ENCODE data around the gene C16orf54.

DNA sequence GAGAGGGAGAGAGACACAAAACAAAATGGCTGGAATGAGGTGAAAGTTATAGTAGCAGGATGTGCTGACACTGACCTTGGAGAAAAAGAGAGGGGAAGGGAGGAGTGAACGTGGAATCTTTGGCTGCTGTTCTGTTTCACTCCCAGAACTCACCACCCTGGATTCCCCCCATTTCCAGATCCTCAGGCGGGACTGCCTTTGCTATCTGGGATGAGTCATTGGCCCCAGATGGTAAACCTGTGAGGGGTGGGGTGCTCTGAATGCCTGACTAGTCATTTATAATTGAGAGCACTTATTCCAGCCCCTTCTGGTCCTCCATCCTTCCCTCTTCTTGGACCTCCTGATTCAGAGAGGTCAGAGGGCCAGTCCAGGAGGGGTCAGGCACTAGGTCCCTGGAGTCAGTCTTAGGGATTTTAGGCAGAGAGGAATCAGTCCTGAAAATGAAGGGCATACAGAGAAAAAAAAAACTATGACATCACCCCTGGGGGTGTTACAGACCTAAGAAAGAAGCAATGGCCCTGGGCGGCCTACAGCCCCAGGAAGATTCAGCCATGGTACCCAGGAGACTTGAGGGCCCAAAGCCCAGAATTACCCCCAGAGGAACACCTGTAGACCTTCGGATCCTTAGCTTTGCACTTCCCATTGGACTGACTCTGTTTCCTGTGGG, 30.1 kb upstream of the C16orf54 start:
- TF ChIP-seq, protein P1, sequence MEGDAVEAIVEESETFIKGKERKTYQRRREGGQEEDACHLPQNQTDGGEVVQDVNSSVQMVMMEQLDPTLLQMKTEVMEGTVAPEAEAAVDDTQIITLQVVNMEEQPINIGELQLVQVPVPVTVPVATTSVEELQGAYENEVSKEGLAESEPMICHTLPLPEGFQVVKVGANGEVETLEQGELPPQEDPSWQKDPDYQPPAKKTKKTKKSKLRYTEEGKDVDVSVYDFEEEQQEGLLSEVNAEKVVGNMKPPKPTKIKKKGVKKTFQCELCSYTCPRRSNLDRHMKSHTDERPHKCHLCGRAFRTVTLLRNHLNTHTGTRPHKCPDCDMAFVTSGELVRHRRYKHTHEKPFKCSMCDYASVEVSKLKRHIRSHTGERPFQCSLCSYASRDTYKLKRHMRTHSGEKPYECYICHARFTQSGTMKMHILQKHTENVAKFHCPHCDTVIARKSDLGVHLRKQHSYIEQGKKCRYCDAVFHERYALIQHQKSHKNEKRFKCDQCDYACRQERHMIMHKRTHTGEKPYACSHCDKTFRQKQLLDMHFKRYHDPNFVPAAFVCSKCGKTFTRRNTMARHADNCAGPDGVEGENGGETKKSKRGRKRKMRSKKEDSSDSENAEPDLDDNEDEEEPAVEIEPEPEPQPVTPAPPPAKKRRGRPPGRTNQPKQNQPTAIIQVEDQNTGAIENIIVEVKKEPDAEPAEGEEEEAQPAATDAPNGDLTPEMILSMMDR (IDR thresholded peaks at IDR 0.05), result no peak
- no peak for TF ChIP-seq POLR2A (IDR thresholded peaks at IDR 0.05)
